Activated naive CD4-positive, alpha-beta T cell (primary cell): ENCODE measurements around the gene MAB21L1.

Experiments used
- DNase-seq, 4 experiments: peaks; one replicate each; lab custom pipeline; 2025; lab: John Stamatoyannopoulos, UW

The MAB21L1 gene

GRCh38 chr13:35475960-35476943, at the start of gene MAB21L1:
Gene MAB21L1 (minus strand): TSS chr13:35476689. CDS start chr13:35476138, 551 bp downstream.
- no peak for DNase-seq

- DNase-seq = no peak
Observed at GRCh38 chr13:35524171-35524570, 47.7 kb upstream of the MAB21L1 start.

- no peak for DNase-seq
Observed at GRCh38 chr13:35518337-35518946, 42.0 kb upstream of the MAB21L1 start.

- no peak for DNase-seq
Observed at GRCh38 chr13:35514801-35515502, 38.5 kb upstream of the MAB21L1 start.

GRCh38 chr13:35514061-35514477, 37.6 kb upstream of the MAB21L1 start:
- no peak for DNase-seq

GRCh38 chr13:35512271-35512920, 35.9 kb upstream of the MAB21L1 start:
- DNase-seq = no peak

- DNase-seq = no peak
Observed at GRCh38 chr13:35502456-35502855, 26.0 kb upstream of the MAB21L1 start.

GRCh38 chr13:35501661-35502235, 25.3 kb upstream of the MAB21L1 start:
- no peak for DNase-seq

GRCh38 chr13:35500144-35500543, 23.7 kb upstream of the MAB21L1 start:
- DNase-seq = no peak

- DNase-seq = no peak
Observed at GRCh38 chr13:35499676-35500075, 23.2 kb upstream of the MAB21L1 start.

- no peak for DNase-seq
Observed at GRCh38 chr13:35499196-35499662, 22.7 kb upstream of the MAB21L1 start.

- DNase-seq = no peak
Observed at GRCh38 chr13:35498231-35498630, 21.7 kb upstream of the MAB21L1 start.

- DNase-seq = no peak
Observed at GRCh38 chr13:35496761-35497386, 20.4 kb upstream of the MAB21L1 start.

- no peak for DNase-seq
Observed at GRCh38 chr13:35496006-35496405, 19.5 kb upstream of the MAB21L1 start.

- DNase-seq = no peak
Observed at GRCh38 chr13:35489050-35489449, 12.6 kb upstream of the MAB21L1 start.

- DNase-seq = no peak
Observed at GRCh38 chr13:35485424-35485823, 8.9 kb upstream of the MAB21L1 start.

- no peak for DNase-seq
Observed at GRCh38 chr13:35484384-35484783, 7.9 kb upstream of the MAB21L1 start.

- DNase-seq = no peak
Observed at GRCh38 chr13:35483761-35484160, 7.3 kb upstream of the MAB21L1 start.

GRCh38 chr13:35482527-35482926, 6.0 kb upstream of the MAB21L1 start:
- no peak for DNase-seq

- no peak for DNase-seq
Observed at GRCh38 chr13:35481777-35482176, 5.3 kb upstream of the MAB21L1 start.

GRCh38 chr13:35480346-35480745, 3.9 kb upstream of the MAB21L1 start:
- no peak for DNase-seq
